HPDE6-E6E7 (cell line): ENCODE measurements around the gene HNRNPA0.
A peak's percentile ranks its signal among the peaks of the same experiment; 100 is the strongest.

Experiments used
- DNase-seq: peaks from one replicate; pipeline ENCODE4 v3.0.0; 2011; ENCODE audit warnings: missing footprints; ENCODE audit errors: extremely low spot score

Gene HNRNPA0

GRCh38 chr5:137754961-137755762 lies 999 bp upstream of the HNRNPA0 start:
- no peak for DNase-seq

GRCh38 chr5:137753691-137754187 lies 424 bp downstream of the HNRNPA0 start:
- DNase-seq: no peak

- no peak for DNase-seq
Measured at GRCh38 chr5:137752905-137753690, 1.1 kb downstream of the HNRNPA0 start.

GRCh38 chr5:137751869-137752491 lies 2.2 kb downstream of the HNRNPA0 start:
- no peak for DNase-seq

- DNase-seq: no peak
Measured at GRCh38 chr5:137750436-137750835, 3.7 kb downstream of the HNRNPA0 start.

- DNase-seq: no peak
Measured at GRCh38 chr5:137747848-137748247, 6.3 kb downstream of the HNRNPA0 start.

GRCh38 chr5:137743031-137743640 lies 11.0 kb downstream of the HNRNPA0 start:
- no peak for DNase-seq

- no peak for DNase-seq
Measured at GRCh38 chr5:137741718-137742117, 12.4 kb downstream of the HNRNPA0 start.

GRCh38 chr5:137739737-137740136 lies 14.4 kb downstream of the HNRNPA0 start:
- no peak for DNase-seq

GRCh38 chr5:137738947-137739346 lies 15.2 kb downstream of the HNRNPA0 start:
- DNase-seq: no peak

GRCh38 chr5:137737349-137738131 lies 16.6 kb downstream of the HNRNPA0 start:
- DNase-seq: peak; percentile 59

GRCh38 chr5:137736496-137736895 lies 17.7 kb downstream of the HNRNPA0 start:
- DNase-seq: no peak

GRCh38 chr5:137735555-137736284 lies 18.4 kb downstream of the HNRNPA0 start, which contains the start of gene KLHL3:
Gene KLHL3, minus strand, starts transcription at chr5:137736089. Its CDS starts 443 bp downstream, at chr5:137735646.
- DNase-seq: no peak

- no peak for DNase-seq
Measured at GRCh38 chr5:137734962-137735554, 19.1 kb downstream of the HNRNPA0 start.

- DNase-seq: no peak
Measured at GRCh38 chr5:137734331-137734730, 19.8 kb downstream of the HNRNPA0 start.

- DNase-seq: no peak
Measured at GRCh38 chr5:137733922-137734321, 20.2 kb downstream of the HNRNPA0 start.

- no peak for DNase-seq
Measured at GRCh38 chr5:137733006-137733405, 21.2 kb downstream of the HNRNPA0 start.

GRCh38 chr5:137731176-137731575 lies 23.0 kb downstream of the HNRNPA0 start:
- DNase-seq: no peak

GRCh38 chr5:137730336-137730735 lies 23.8 kb downstream of the HNRNPA0 start:
- DNase-seq: peak; percentile 69

- no peak for DNase-seq
Measured at GRCh38 chr5:137728048-137728447, 26.1 kb downstream of the HNRNPA0 start.
